Suprapubic skin (tissue), 4 donors: ENCODE results near the gene WDR77. TPM values are rescaled to one million over a fixed set of nuclear protein-coding genes. Genes with fewer than 3 reads are reported as not detected.
A peak's percentile ranks its signal among the peaks of the same experiment; 100 is the strongest.

ENCODE experiments used
- DNase-seq, 2 donors: peaks; one replicate each; pipeline ENCODE4 v3.0.0-alpha.2; 2019; ENCODE audit warnings: low spot score in 2 of 2
- H3K27ac ChIP-seq: fragments of 200-600 bp; sonication (generic); one replicate; pipeline ENCODE4 v1.5.1; 2019
- H3K27me3 ChIP-seq: fragments of 200-600 bp; sonication (generic); one replicate; pipeline ENCODE4 v1.5.1; 2019
- H3K36me3 ChIP-seq: fragments of 200-600 bp; sonication (generic); one replicate; pipeline ENCODE4 v1.5.1; 2019
- H3K4me1 ChIP-seq: fragments of 200-600 bp; sonication (generic); one replicate; pipeline ENCODE4 v1.5.1; 2019
- H3K4me3 ChIP-seq: fragments of 200-600 bp; sonication (generic); one replicate; pipeline ENCODE4 v1.5.1; 2019; ENCODE audit warnings: mild to moderate bottlenecking
- H3K9me3 ChIP-seq: fragments of 200-600 bp; sonication (generic); one replicate; pipeline ENCODE4 v1.5.1; 2019
- EP300 ChIP-seq: sonication (generic); formaldehyde crosslinking; IDR thresholded peaks from one replicate; pipeline ENCODE4 v1.6.1; 2017; ENCODE audit warnings: antibody characterized with exemption
- POLR2A ChIP-seq, 2 donors: fragments of 450-650 bp; IDR thresholded peaks; one replicate each; pipeline ENCODE4 v1.6.1; 2017; ENCODE audit warnings: antibody characterized with exemption in 2 of 2, mild to moderate bottlenecking in 2 of 2, moderate library complexity in 2 of 2
- POLR2AphosphoS5 ChIP-seq, 3 donors: sonication (generic); formaldehyde crosslinking; IDR thresholded peaks; one replicate each; pipeline ENCODE4 v1.6.1; 2017; ENCODE audit warnings: antibody characterized with exemption in 3 of 3
- WGBS: methylation state at CpG from one replicate; pipeline ENCODE4 v1.1.5; 2018; 5-methylcytosine and 5-hydroxymethylcytosine counted together
- total RNA-seq, 4 donors: library from RNA; depleted of rRNA; stranded (reverse); fragments of >200 nt; gene quantifications; one replicate each; pipeline ENCODE4 v1.1.0, GENCODE V29; 2016
- TF ChIP-seq, protein P1 (sequence below), 2 donors: fragments of 200-600 bp in 1 of 2; fragments of 450-650 bp in 1 of 2; sonication (generic) in 1 of 2; IDR thresholded peaks; one replicate each; pipeline ENCODE4 v1.5.1; 2016 to 2019; ENCODE audit warnings: antibody characterized with exemption in 2 of 2, mild to moderate bottlenecking in 1 of 2, moderate library complexity in 1 of 2

The WDR77 gene
- total RNA-seq, 4 donors from 2014 or later: 22.8 to 34.7 (median 33.4) TPM

- TF ChIP-seq POLR2A (IDR thresholded peaks at IDR 0.05) (no peak), POLR2AphosphoS5 (IDR thresholded peaks at IDR 0.05) (no peak), EP300 (no peak)
- TF ChIP-seq, protein P1, sequence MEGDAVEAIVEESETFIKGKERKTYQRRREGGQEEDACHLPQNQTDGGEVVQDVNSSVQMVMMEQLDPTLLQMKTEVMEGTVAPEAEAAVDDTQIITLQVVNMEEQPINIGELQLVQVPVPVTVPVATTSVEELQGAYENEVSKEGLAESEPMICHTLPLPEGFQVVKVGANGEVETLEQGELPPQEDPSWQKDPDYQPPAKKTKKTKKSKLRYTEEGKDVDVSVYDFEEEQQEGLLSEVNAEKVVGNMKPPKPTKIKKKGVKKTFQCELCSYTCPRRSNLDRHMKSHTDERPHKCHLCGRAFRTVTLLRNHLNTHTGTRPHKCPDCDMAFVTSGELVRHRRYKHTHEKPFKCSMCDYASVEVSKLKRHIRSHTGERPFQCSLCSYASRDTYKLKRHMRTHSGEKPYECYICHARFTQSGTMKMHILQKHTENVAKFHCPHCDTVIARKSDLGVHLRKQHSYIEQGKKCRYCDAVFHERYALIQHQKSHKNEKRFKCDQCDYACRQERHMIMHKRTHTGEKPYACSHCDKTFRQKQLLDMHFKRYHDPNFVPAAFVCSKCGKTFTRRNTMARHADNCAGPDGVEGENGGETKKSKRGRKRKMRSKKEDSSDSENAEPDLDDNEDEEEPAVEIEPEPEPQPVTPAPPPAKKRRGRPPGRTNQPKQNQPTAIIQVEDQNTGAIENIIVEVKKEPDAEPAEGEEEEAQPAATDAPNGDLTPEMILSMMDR (IDR thresholded peaks at IDR 0.05): no peak
- no peaks in the 10 kb centered on the region for H3K9me3 ChIP-seq
- no peak overlapping the region for H3K27ac ChIP-seq
- H3K36me3 ChIP-seq: no peaks in the 10 kb centered on the region
- 86% methylated on average over 5 of the region's 5 CpGs for WGBS
- no peaks in the 10 kb centered on the region for H3K27me3 ChIP-seq
- no peak for DNase-seq
- H3K4me3 ChIP-seq: peak overlapping the region; percentile 7
- H3K4me1 ChIP-seq: peaks cover 5% of the 10 kb centered on the region
These were observed 26.6 kb upstream of the WDR77 start for GRCh38 chr1:111475701-111476100.

GRCh38 chr1:111474521-111474920 lies 25.5 kb upstream of the WDR77 start:
- no peaks in the 10 kb centered on the region for H3K27me3 ChIP-seq
- peak overlapping the region; percentile 54 for H3K27ac ChIP-seq
- DNase-seq: no peak
- peaks cover 7% of the 10 kb centered on the region for H3K36me3 ChIP-seq
- H3K4me1 ChIP-seq: peaks cover 5% of the 10 kb centered on the region
- peak overlapping the region; percentile 25 for H3K4me3 ChIP-seq
- 70% methylated on average over 4 of the region's 4 CpGs for WGBS
- TF ChIP-seq POLR2AphosphoS5 (IDR thresholded peaks at IDR 0.05) (no peak), POLR2A (IDR thresholded peaks at IDR 0.05) (no peak), EP300 (no peak)
- TF ChIP-seq, protein P1 (IDR thresholded peaks at IDR 0.05): no peak
- no peaks in the 10 kb centered on the region for H3K9me3 ChIP-seq

- no peaks in the 10 kb centered on the region for H3K27me3 ChIP-seq
- no peak for DNase-seq
- no peaks in the 10 kb centered on the region for H3K9me3 ChIP-seq
- 56% methylated on average over 5 of the region's 5 CpGs for WGBS
- TF ChIP-seq POLR2A (IDR thresholded peaks at IDR 0.05): no peak
- TF ChIP-seq, protein P1 (IDR thresholded peaks at IDR 0.05): no peak
- TF ChIP-seq EP300: no peak
- TF ChIP-seq POLR2AphosphoS5 (IDR thresholded peaks at IDR 0.05): no peak
- peak overlapping the region; percentile 25 for H3K4me3 ChIP-seq
- peak overlapping the region; percentile 54 for H3K27ac ChIP-seq
- H3K36me3 ChIP-seq: peaks cover 7% of the 10 kb centered on the region
- H3K4me1 ChIP-seq: peaks cover 5% of the 10 kb centered on the region
These were observed 25.1 kb upstream of the WDR77 start for GRCh38 chr1:111474106-111474505.

- TF ChIP-seq, protein P1 (IDR thresholded peaks at IDR 0.05): no peak
- TF ChIP-seq EP300: no peak
- TF ChIP-seq POLR2A (IDR thresholded peaks at IDR 0.05): no peak
- no peak for TF ChIP-seq POLR2AphosphoS5 (IDR thresholded peaks at IDR 0.05)
- Histone ChIP-seq H3K27ac (no peak overlapping the region), H3K36me3 (peaks cover 13% of the 10 kb centered on the region), H3K27me3 (no peaks in the 10 kb centered on the region), H3K4me3 (no peak overlapping the region), H3K9me3 (no peaks in the 10 kb centered on the region), H3K4me1 (no peaks in the 10 kb centered on the region)
- 94% methylated on average over 3 of the region's 3 CpGs for WGBS
- no peak for DNase-seq
These were observed 22.5 kb upstream of the WDR77 start for GRCh38 chr1:111471538-111471937.

DNA sequence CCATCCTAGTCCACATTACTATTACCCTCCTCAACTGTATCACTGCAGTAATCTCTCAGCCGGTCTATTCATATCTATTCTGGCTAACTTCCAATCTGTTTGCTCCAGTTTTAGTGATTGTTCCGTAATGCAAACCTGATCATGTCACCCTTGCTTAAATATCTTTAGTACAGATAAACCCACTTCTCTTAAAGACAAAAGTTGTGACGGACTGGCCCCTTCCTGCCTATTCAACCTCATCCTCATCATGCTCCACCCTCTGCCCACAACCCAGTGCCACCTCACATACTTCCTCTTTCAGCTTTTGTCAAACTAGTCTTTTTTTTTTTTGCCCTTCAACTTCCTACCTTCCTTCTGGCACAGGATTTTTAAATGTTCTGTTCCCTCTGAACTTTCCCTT lies 22.0 kb upstream of the WDR77 start:
- no peak for TF ChIP-seq EP300
- TF ChIP-seq, protein P1 (IDR thresholded peaks at IDR 0.05): no peak
- no peak for TF ChIP-seq POLR2A (IDR thresholded peaks at IDR 0.05)
- no peak for TF ChIP-seq POLR2AphosphoS5 (IDR thresholded peaks at IDR 0.05)
- no peak for DNase-seq
- Histone ChIP-seq H3K27me3 (no peaks in the 10 kb centered on the region), H3K36me3 (peaks cover 13% of the 10 kb centered on the region), H3K9me3 (no peaks in the 10 kb centered on the region), H3K4me1 (no peaks in the 10 kb centered on the region), H3K4me3 (no peak overlapping the region), H3K27ac (no peak overlapping the region)
- WGBS: 52% methylated on average over 3 of the region's 3 CpGs
